RWPE1 (cell line): ENCODE data around the gene RASL10B.

Experiments
- CTCF ChIA-PET: fragments of 350-600 bp; sonication (Branson Sonifier 250); formaldehyde crosslinking; extraction: SDS; loops from one replicate; lab custom pipeline; 2021; lab: Yijun Ruan, JAX
- POLR2A ChIA-PET: fragments of 400-600 bp; formaldehyde crosslinking; extraction: SDS; loops from one replicate; lab custom pipeline; 2020; ENCODE audit warnings: antibody characterized with exemption; ENCODE audit not compliant: low non-redundant PET; lab: Yijun Ruan, JAX
- DNase-seq: peaks from one replicate; pipeline ENCODE4 v3.0.0; 2012; ENCODE audit warnings: low spot score
- H3K27ac ChIP-seq: fragments of 450-650 bp; 2 replicates; pipeline ENCODE4 v1.5.1; 2017
- CTCF ChIP-seq: fragments of 450-650 bp; conservative IDR thresholded peaks from 2 replicates; pipeline ENCODE4 v1.5.1; 2017; ENCODE audit warnings: low read depth, mild to moderate bottlenecking

The RASL10B gene

GRCh38 chr17:35715416-35715815 lies 16.0 kb upstream of the RASL10B start:
- CTCF ChIA-PET, result interaction anchor here (0.7 kb wide), 1 partner anchor 15 kb away, joined by 4 read pairs; no protein-coding TSS in a partner anchor
- no peak overlapping the region for H3K27ac ChIP-seq
- DNase-seq, result no peak
- TF ChIP-seq CTCF, result no peak
- POLR2A ChIA-PET, result no interaction called here

- H3K27ac ChIP-seq, result no peak overlapping the region
- TF ChIP-seq CTCF, result no peak
- POLR2A ChIA-PET, result no interaction called here
- CTCF ChIA-PET, result no interaction called here
- DNase-seq, result no peak
Measured at GRCh38 chr17:35716173-35716572, 15.3 kb upstream of the RASL10B start.

GRCh38 chr17:35716897-35717465 lies 14.5 kb upstream of the RASL10B start:
- no peak for DNase-seq
- ChIA-PET POLR2A (no interaction called here), CTCF (interaction anchor here (0.6 to 1.3 kb wide), 2 partner anchors 10 to 546 kb away, joined by 3 to 7 read pairs; no protein-coding TSS in a partner anchor)
- H3K27ac ChIP-seq, result no peak overlapping the region
- no peak for TF ChIP-seq CTCF

GRCh38 chr17:35717475-35717874 lies 14.0 kb upstream of the RASL10B start:
- no peak for DNase-seq
- ChIA-PET CTCF (interaction anchor here (0.6 to 1.3 kb wide), 2 partner anchors 10 to 546 kb away, joined by 3 to 7 read pairs; no protein-coding TSS in a partner anchor), POLR2A (no interaction called here)
- no peak overlapping the region for H3K27ac ChIP-seq
- TF ChIP-seq CTCF, result no peak

GRCh38 chr17:35723735-35724134 lies 7.7 kb upstream of the RASL10B start:
- TF ChIP-seq CTCF, result no peak
- no peak for DNase-seq
- H3K27ac ChIP-seq, result no peak overlapping the region
- ChIA-PET CTCF (no interaction called here), POLR2A (no interaction called here)

- DNase-seq, result no peak
- ChIA-PET POLR2A (no interaction called here), CTCF (interaction anchor here (1.1 kb wide), 1 partner anchor 128 kb away, joined by 3 read pairs; no protein-coding TSS in a partner anchor)
- H3K27ac ChIP-seq, result no peak overlapping the region
- TF ChIP-seq CTCF, result no peak
Measured at GRCh38 chr17:35725058-35725457, 6.4 kb upstream of the RASL10B start.
